ENCODE results near the gene SELP. TPM values are rescaled to one million over a fixed set of nuclear protein-coding genes. Genes with fewer than 3 reads are reported as not detected.

Gene SELP
- total and polyA plus RNA-seq, 2 of the 13 experiments (the other 11 are each of a cell fraction or from before 2014, with no cell fraction given) = 0.11 TPM; not detected in 1

- TF ChIP-seq SIN3B (IDR thresholded peaks at IDR 0.05; ENCODE audit: low read length) = no peak
- no peak for TF ChIP-seq TEAD2 (CRISPR knock-in tag; IDR thresholded peaks at IDR 0.05)
Observed at GRCh38 chr1:169624122-169624521, 5.8 kb downstream of the SELP start (continued).

GRCh38 chr1:169623132-169623926 lies 6.6 kb downstream of the SELP start:
- intact Hi-C loops (cut with micrococcal nuclease; ENCODE audit: unreplicated experiment) = no loop called here
- H3K27me3 ChIP-seq (ENCODE audit: control insufficient read depth in 1 of 2, insufficient read depth in 2 of 2, low read length in 2 of 2) = peaks cover 2 to 9% of the 10 kb centered on the region in 2 experiments; a peak in 1 of 5 replicates
- no TSS peak for BruUV-seq (replicated peaks)
- H3K79me2 ChIP-seq (ENCODE audit: insufficient read depth, low read length) = no peaks in the 10 kb centered on the region
- no peak for TF ChIP-seq HIVEP1 (CRISPR knock-in tag; IDR thresholded peaks at IDR 0.05)
- no peak for TF ChIP-seq TRIM22 (IDR thresholded peaks at IDR 0.05)
- TF ChIP-seq KMT2B (CRISPR knock-in tag; IDR thresholded peaks at IDR 0.05) = no peak
- no peak for TF ChIP-seq FIP1L1 (IDR thresholded peaks at IDR 0.05; ENCODE audit: borderline replicate concordance, insufficient read depth, low read depth, low read length)
- TF ChIP-seq ZBTB20 (CRISPR knock-in tag; IDR thresholded peaks at IDR 0.05; ENCODE audit: borderline replicate concordance, low read depth) = no peak
- no peak overlapping the region for H3K9ac ChIP-seq (ENCODE audit: insufficient read depth, low read depth, low read length)
- H2AFZ ChIP-seq (ENCODE audit: low read length) = no peak overlapping the region
- in situ Hi-C loops (cut with HindIII; ENCODE audit: extremely low pct_ligation_motif_present, low pct_unique_long_range_greater_than_20kb) = no loop called here
- WGBS (ENCODE audit: low lambda C conversion rate) = 21% methylated on average over 6 of the region's 6 CpGs
- DNase-seq (ENCODE audit: low spot score) (no peak), ATAC-seq (no peak), FAIRE-seq (no peak)
- no peaks in the 10 kb centered on the region for H3K36me3 ChIP-seq (replicated peaks in 1 of 2; ENCODE audit: control insufficient read depth in 1 of 2, insufficient read depth in 2 of 2, low read length in 2 of 2)
- no peak overlapping the region for H3K4me3 ChIP-seq (replicated peaks in 1 of 3; ENCODE audit: insufficient read depth in 1 of 3, low read depth in 2 of 3, low read length in 3 of 3)
- no peaks in the 10 kb centered on the region for H3K9me3 ChIP-seq (ENCODE audit: low read length)
- no peaks in the 10 kb centered on the region for H4K20me1 ChIP-seq (ENCODE audit: insufficient read depth, low read length)
- no peak overlapping the region for H3K4me2 ChIP-seq (ENCODE audit: low read depth, low read length)
- ChIA-PET POLR2A (no interaction called here), CTCF (ENCODE audit: low intra/inter-chr PET ratio, low total read pairs) (no interaction called here)
- H3K27ac ChIP-seq (ENCODE audit: extremely low read length, insufficient read depth, low read length) = no peak overlapping the region
- H3K4me1 ChIP-seq (ENCODE audit: insufficient read depth, low read length) = no peaks in the 10 kb centered on the region

All from HepG2 (cell line).